GM19467 (cell line): ENCODE results near the gene ADAD2.

Source experiments
- ATAC-seq: cut with Tn5 transposase; IDR thresholded peaks from one replicate; pipeline ENCODE4 v1.9.1; 2021; ENCODE audit warnings: mild to moderate bottlenecking, moderate library complexity; ENCODE audit not compliant: unreplicated experiment

The ADAD2 gene

GRCh38 chr16:84190731-84191388 lies at the start of gene ADAD2:
ADAD2 (plus strand) TSS chr16:84191157; CDS start chr16:84191231, 74 bp downstream.
- ATAC-seq = no peak

GRCh38 chr16:84143081-84143480 lies 47.9 kb upstream of the ADAD2 start:
- ATAC-seq = no peak

GRCh38 chr16:84143784-84144199 lies 47.2 kb upstream of the ADAD2 start:
- no peak for ATAC-seq

- no peak for ATAC-seq
Observed at GRCh38 chr16:84144209-84144858, 46.6 kb upstream of the ADAD2 start.

GRCh38 chr16:84144859-84145639 lies 45.9 kb upstream of the ADAD2 start, which contains the start of the genes DNAAF1 and HSDL1:
DNAAF1 (plus strand) TSS chr16:84145308; CDS start chr16:84145441, 133 bp downstream.
HSDL1 (minus strand) TSS chr16:84145177; CDS start chr16:84131321, 13,856 bp downstream.
- ATAC-seq = peak; percentile 73

- no peak for ATAC-seq
Observed at GRCh38 chr16:84150926-84151325, 40.0 kb upstream of the ADAD2 start.

GRCh38 chr16:84153660-84154214 lies 37.2 kb upstream of the ADAD2 start:
- no peak for ATAC-seq

GRCh38 chr16:84155226-84155625 lies 35.7 kb upstream of the ADAD2 start:
- no peak for ATAC-seq

- ATAC-seq = no peak
Observed at GRCh38 chr16:84155771-84156170, 35.2 kb upstream of the ADAD2 start.

- no peak for ATAC-seq
Observed at GRCh38 chr16:84156342-84156784, 34.6 kb upstream of the ADAD2 start.

GRCh38 chr16:84159007-84159406 lies 31.9 kb upstream of the ADAD2 start:
- no peak for ATAC-seq

- no peak for ATAC-seq
Observed at GRCh38 chr16:84159800-84160199, 31.2 kb upstream of the ADAD2 start.

GRCh38 chr16:84161037-84161436 lies 29.9 kb upstream of the ADAD2 start:
- no peak for ATAC-seq

- no peak for ATAC-seq
Observed at GRCh38 chr16:84161801-84162200, 29.2 kb upstream of the ADAD2 start.

GRCh38 chr16:84165746-84166145 lies 25.2 kb upstream of the ADAD2 start:
- no peak for ATAC-seq

- no peak for ATAC-seq
Observed at GRCh38 chr16:84166796-84167695, 23.9 kb upstream of the ADAD2 start.

- ATAC-seq = no peak
Observed at GRCh38 chr16:84169765-84170310, 21.1 kb upstream of the ADAD2 start.

GRCh38 chr16:84174396-84174795 lies 16.6 kb upstream of the ADAD2 start:
- ATAC-seq = no peak

GRCh38 chr16:84175350-84176081 lies 15.4 kb upstream of the ADAD2 start:
- peak; percentile 72 for ATAC-seq
